NCI-H446 treated with DMSO at 0.1 percent for 48 hours (cell line): ENCODE data around the gene SOX6.

ENCODE experiments used
- DNase-seq: peaks from one replicate; lab custom pipeline; 2025; lab: John Stamatoyannopoulos, UW

The SOX6 gene

DNA sequence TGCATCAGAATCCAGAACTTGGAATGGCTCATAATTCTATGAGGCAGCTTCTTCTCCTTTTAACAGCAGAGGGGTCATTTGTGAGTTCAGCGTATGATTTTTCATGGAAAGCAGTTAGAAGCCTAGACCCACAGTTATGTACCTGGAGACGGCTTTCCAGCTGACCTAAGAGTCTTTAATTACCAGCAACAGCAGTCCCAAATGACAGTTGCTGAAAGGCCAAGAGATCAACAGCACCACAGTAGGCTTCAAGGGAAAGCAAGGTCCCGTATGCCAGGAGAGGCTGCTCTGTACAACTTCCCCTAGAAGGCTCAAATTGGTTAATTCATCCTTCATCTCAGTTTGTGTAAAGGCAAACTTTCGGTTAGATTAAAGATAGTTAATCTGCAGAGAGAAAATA, 363.0 kb downstream of the SOX6 start:
- DNase-seq: no peak

DNA sequence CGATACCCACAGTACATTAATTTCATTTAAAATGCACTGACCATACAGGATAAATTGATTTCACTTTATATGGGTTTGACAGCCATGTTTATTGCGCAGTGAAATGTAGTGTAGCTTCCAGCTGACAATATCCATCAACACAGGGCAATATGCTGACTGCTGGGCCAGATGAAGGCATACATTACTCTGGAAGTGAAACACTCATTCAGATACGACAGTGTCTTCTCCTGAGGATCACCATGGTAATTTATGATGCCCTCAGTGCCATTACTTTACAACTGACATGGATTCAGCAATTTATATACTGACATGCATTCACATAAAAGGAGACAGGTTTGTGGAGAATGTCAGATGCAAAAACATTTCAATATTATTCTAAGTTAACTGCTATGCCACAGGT, 365.1 kb downstream of the SOX6 start:
- no peak for DNase-seq

DNA sequence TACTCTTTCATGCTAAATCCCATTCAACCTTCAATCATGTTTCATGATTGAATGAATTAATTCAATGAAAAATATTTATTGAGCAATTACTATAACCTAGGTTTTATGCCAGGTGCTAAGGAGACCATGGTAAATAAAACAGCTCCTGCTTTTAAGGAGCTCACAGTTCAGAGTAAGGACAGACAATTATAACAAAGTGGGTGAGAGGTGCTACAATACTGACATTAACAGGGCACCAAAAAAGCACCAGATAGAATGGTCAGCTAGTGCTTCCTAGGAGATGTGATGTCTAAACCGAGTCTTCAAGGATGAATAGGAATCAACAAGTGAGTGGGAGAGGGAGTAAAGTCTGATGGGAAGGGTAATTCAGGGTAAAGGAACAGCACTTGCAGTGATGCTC, 366.7 kb downstream of the SOX6 start:
- DNase-seq: no peak

DNA sequence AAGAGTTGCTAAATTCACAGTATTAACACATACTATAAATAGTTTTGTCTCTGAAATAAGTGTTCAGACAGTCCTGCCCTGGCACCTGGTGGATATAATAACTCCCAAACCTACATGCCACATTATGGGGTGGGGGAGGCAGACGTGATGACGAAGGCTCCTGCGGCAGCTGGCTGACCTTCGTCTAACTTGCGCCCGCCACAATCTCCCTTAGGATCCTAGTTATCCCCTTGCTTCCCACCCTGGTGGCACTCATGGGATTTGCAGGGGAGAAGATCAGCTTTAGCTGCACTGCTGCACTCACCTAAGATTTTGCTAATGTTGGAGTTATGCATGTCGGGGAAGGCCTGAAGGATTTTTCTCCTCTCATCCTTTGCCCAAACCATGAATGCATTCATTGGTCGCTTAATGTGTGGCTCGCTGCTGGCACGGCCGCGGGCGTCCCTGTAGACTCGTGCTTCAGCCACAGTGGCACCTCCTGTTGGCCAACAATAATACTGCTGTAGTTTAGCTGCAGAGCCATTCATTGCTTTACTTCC, 367.6 kb downstream of the SOX6 start:
- DNase-seq: no peak

DNA sequence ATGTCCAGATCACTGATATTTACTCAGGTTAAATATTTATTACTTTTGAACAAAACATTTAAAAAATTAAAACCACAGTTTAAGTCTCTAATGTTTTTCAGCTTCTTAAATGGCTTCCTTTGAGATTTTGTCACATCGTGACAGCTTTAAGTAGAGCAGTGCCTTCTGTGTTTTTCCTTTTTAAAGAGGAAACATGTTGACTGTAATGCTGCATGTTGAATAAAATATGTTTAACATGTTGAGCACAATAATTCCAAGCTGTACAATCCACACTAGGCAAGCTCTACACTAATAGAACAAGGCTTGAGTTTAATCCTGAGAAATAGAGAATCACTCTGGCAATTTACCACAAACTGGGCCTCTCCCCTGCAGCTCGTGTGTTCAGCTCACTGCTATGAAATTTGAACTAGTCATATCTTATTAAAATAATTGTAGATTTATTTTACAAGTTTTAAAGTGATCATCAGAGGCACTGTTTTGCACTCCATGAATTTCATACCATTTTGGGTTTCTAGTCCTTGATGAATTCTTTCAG, 368.3 kb downstream of the SOX6 start:
- DNase-seq: no peak

DNA sequence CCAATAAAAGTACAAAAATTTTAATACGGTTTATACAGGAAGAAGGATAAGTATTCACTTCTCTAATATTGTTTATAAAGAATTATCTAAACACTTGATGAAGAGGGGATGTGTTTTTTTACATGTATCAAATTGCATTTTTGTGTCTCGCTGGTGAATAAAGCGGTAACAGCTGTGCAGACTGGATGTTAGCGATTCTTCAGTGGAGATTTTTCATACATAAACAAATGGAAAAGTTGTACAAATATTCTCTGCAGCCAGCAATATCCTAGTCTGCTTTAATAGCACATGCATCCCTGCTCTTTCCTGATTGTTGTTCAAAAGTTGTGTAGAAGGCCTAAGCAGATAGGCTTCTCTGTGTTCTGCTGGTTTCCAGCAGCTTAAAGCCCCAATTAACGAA, 369.3 kb downstream of the SOX6 start:
- no peak for DNase-seq

DNA sequence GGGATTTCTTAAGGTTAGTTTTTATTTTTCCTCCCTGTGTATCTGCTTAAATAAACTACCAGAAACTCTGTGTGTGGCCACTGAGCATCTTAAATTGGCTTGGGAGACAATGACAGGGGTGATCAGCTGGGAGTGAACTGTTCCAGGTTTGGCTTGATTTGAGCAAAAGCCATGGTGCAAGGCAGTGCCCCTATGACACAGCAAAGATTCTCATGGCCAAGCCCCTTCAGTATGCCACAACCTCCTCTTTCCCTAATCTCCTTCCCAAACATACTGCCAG, 370.5 kb downstream of the SOX6 start:
- DNase-seq: no peak

DNA sequence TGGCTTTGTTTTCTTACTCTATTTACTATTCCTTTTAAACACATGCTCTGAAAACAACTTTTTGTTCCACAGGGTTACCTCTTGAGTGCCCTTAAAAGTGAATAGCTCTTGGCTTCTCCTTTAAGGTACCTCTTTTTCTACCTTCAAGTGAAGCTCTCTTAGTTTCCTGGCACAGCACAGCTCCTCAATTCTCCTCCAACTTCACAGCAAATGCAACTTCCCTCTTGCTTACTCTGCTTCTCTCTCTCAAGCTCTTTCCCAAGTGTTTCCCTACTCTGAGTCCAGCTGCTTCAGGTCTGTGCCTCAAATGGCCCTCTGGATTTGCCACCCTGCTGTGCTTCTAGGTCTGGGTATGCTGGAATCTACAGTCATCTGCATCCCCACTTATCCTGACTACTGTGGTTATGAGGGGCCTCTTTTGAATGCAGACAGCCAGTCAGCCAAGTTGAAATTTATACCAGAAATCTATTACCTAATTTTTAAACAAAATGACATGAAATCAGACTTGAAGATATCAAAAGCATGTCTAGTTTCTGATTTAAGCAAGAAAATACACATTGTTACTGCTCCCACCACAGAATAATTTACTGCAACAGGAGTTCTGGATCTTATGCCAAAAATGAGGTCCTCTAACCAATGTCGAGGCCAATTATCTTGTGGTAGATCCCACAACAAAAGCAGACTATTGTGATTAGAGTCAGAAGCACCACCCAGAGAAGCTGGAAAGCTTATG, 371.1 kb downstream of the SOX6 start:
- DNase-seq: no peak

DNA sequence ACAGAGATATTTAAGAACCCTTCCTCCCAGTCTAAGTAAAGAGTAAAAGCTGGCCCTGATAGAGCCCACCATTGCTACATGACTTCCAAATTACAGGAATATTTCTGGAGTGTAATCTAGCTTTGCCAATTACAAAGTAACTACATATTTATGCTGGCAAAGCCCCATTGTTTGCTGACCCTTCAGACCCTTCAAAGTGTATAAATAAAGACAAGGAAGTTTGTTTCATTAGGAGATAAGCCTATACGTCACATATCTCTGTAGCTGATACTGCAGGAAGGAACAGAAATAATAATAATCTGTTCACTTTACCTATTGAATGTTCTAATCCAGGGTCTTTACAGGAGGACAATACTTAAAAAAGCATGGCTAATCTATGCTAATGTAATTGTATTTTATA, 375.1 kb downstream of the SOX6 start:
- no peak for DNase-seq

DNA sequence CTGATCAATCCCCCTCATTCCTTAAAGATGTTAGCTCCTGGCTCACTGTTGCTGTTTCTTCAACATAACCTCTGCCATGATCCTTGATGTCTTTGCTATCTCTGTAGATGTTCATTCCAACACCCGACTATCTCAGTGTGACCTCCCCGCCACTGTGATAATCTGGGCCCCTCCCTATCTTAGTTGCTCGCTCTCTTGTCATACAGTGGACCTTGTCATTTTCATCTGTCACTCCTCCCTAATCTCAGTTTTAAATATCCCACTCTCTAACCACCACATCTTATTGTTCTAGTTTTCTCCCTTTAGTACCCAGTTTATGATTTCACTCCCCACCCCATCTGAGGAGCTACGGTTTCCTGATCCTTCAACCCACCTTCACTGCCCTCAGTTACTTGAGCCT, 379.2 kb downstream of the SOX6 start:
- DNase-seq: no peak

DNA sequence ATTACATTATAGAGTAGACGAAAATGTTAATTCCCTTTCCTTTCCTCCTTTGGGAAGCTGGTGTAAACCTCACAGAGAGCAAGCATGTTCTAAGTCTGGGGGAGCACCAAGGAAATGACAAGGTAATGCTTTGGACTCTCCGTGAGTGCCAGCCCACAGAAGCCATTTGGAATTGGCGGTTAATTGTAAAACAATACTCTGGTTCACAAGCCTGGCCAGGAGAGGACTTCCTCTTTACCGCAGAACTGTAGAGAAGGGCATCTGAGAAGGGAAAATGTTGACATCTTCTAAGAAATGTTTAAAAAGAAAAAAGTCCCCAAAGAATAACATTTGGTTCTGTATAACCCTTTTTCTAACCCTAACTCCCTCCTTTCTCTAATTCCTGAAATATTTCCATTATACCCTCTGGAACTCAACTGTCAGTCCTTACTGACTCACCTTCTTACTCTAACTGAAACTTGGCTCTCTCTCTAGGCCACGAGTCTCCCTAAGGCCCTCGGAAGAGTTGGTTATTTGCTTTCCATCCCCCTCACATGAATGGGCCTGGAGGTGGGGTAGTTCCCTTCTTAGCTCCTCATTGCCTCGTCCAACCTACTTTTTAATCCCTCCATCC, 379.8 kb downstream of the SOX6 start:
- no peak for DNase-seq

DNA sequence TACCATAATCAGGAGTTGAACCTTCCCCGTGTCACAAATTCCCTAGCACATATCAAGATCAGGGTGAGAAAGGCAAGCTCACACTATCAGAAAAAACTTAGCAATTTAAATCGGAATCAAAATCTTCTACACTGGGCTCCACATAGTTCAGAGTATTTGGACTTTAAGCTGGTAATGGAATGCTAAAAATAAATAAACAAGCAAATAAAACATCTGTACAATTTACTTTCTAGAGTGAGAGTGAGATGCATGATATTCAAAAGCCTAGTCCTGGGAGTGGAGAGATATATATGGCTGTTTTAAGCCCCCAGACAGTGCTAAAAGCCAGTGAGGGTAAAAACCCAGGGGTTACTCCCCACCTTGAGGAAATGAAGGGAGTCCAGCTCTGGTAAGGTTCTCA, 380.6 kb downstream of the SOX6 start:
- no peak for DNase-seq

DNA sequence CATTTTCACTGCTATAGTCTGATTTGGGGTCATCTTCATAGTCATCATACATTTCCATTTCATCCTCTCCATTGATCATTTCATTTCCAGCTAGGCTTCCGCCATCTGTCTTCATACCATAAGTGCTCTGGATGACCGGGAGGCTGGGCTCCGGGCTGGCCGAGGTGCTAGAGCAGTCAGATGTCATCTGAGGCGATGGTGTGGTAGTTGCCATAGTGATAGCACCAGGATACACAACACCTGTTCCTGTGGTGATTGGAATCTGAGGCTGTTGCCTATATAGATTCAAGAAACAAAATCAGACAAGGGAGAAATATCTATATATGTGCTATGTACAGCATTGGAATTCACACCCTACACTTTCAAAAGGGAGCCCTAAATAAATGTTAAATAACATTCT, 383.5 kb downstream of the SOX6 start:
- no peak for DNase-seq

DNA sequence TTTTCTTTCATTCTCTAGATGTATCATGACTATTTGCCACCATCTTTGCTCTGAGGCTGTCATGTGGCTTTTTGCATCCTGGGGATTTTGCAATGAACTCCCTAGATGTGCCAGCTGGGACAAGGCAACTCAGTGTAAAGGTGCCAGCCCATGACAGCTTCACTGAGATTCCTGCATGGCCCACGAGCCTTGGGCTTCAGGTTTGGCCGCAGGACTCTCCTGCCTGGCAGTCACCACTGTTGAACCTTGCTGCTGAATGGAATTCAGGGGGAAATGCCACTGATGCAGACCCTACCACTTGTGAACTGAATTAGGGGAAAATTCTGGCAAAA, 385.2 kb downstream of the SOX6 start:
- no peak for DNase-seq

DNA sequence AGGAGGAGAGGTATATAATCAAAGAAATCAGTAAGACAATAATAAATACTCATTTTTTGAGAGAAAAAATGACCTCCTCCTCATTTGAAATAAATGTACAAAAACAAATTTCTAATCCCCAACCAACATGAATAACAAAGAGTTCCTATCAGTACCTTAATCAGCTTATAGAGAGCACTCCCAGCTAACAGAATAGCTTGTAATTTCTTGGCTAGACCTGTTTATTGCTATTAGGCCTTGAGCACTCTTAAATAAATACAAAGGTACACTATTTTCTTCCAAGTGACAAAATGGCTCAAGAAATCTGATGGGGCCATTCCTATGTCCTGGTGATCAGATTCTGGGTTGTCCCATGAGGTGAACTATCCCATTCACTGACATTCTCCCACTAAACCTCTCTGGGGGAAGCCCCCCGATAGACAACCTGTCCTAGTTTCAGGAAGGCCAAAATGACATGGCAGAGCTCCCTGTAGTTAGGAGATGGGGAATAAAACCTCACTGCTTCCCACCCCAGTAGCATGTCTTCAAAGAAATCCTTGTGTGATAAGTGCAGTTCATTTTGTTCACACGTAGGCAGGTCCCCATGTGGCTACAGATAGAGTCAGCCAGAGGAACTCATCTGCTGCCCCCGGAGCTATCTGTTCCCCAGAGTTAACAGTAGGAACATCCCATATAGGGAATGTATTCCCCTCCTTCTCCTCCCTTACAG, 385.7 kb downstream of the SOX6 start:
- DNase-seq: no peak

DNA sequence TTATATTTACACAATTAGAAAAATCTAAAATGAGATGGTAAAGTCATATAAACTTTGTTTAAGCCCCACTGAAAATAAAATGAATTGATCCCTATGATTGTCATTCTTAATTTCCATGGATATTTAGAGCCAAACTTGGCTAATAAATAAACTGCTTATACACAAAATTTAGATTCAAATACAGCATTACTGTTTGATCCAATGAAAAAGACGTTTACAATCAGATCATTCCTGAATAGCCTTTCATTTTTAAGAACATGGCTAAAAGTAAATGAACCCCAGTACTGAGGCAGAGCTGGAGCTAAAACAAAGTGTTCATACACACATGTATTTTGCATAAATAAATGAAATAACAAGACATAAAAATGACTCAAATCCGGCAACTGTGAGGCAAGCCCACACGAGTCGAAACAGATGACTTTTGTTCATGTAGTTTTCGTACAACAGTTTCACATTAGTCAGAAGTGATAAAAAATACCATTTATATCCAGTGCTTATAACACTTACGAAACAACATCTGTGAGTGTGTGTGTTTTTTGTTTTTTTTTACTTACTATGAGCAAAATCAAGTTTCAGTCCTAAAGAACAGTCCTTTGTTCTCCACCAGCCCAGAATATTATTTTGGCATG, 386.5 kb downstream of the SOX6 start:
- no peak for DNase-seq

DNA sequence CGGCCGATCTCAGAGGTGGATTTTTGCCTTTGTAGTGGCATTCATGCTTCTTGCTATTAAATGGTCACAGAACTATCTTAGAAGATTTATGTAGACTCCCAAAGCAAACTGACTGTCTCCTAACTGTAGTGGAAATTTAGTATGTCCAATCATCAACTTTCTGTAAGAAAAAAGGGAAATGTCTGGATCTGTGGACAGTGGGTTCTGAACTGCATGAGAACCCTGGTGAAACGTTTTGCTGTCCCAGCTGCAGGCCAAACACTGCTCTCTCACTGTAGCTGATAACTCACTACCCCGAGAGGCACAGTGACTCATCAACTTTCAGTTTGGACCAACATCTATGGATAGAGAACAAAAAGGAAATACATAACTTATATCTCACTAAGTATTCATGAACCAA, 387.1 kb downstream of the SOX6 start:
- no peak for DNase-seq

DNA sequence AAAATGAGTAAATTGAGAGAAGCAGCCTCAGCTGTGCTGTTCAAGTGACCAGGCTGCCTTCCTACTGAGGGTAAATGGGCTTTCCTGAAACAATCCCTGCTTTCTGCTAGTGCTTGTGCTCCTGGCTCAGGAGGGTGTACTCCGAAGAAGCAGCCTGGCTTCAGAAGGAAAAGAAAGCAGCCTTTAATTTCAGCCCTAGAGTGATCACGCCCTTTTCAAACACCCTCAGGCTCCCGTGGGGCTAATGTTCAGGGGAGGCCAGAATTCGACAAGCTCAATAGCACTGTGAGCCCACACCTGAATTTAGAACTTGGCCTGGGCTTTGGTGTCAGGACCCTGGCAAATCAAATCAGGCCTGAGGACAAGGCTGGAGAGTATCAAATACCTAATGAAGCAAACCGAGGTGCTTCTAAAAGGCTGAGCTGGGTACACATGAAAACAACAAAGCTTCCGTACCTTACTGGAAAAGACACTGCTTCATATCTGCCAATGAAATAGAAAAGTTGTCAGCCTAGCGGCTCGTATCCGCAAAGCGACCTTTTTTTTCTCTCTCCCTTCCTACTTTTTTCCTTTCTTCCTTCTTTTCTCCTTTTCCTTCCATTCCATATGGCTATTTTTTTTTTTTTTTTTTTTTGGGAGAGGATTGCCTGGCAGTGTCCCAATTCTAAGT, 387.8 kb downstream of the SOX6 start:
- no peak for DNase-seq

DNA sequence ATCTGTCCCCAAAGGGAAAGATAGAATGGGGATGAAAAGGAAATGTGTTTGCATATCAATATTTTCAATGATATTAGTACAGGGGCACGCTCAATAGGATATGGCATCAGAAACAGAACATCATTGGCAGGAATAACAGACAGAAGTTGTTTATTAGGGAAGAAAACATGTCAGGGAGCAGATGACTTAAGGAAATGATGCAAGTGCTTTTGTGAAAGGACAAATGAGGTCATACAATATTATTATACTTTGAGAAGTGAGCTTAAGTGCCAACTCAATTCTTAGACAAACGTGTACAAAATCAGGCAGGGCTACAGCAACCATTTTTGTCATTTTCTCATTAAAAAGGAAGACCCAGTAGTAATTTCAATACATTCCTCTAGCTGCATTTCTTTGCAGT, 388.4 kb downstream of the SOX6 start:
- no peak for DNase-seq

DNA sequence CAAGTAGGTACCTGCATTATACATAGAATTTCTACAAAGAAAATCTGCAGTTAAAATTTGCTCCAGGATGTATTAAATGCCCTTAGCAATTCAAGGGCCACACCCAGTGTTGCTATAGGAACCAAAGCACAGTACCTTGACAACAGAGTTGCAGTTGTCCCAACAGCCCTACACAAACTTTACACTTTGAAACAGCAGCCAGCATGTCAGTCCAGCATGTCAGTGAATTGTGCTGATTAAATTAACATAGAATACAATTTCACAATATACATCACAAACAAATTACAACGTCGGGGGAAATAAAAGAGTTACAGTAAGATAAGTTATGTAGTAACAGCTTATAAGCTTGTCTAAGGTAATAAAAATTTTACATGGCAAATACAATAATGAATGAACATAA, 389.2 kb downstream of the SOX6 start:
- no peak for DNase-seq

DNA sequence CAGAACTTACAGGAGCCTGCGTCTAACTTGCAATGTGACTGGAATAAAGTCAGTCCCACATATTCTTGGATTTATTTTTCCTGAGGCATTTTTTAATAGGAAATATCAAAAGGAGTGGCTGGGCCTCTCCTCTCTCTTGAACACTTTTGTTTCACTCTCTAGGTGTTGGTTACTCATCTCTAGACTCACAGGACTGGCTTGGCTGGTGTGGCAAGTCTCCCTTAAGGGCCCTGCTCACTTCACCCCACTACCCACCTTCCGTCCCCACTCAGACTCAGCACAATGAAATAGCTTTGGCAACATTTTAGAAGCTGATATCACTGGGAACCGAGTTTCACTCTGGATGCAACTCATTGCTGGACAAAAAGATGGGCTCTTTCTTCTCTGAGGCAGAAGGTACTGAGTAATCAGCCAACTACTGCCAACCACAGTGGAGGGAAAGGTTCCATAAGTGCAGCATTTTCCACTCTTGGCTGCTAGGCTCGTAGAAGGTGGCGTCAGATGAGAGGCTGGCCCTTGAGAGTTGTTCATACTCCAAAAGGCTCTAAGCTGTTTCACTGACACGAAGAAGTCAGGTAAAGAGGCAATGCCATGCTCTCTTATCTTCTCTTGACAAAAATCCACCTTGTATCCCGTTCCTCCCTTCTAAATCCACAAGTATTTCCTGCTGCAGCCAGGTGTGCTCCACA, 390.6 kb downstream of the SOX6 start:
- DNase-seq: no peak

DNA sequence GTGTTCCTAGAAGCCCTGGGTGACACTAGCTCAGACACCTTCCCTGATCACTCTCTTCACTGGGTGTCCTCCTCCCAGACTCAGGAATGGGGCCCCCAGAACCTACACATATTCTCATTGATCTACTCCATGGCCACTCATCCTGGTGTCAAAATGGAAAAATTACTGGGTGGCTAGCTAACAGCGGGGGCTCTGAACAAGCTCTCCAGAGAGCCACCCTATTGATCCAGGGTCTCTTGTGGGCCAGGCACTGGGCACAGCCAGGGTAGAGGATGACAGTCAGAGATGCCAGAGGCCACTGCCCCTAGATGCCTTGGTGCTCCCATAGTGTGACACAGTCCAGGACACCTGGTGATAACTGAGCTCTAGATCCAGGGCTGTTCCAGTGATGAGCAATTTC, 393.1 kb downstream of the SOX6 start:
- DNase-seq: no peak
